Breast epithelium (tissue), 4 donors: ENCODE data around the gene BNIP1. TPM values are rescaled to one million over a fixed set of nuclear protein-coding genes. Genes with fewer than 3 reads are reported as not detected.

Experiments used
- DNase-seq, 2 donors: peaks; one replicate each; pipeline ENCODE4 v3.0.0-alpha.2; 2019; ENCODE audit warnings: low spot score in 2 of 2
- H3K27ac ChIP-seq, 2 donors: fragments of 200-600 bp; sonication (generic) in 1 of 2; one replicate each; pipeline ENCODE4 v1.5.1; 2016 to 2019; ENCODE audit warnings: mild to moderate bottlenecking in 1 of 2
- H3K27me3 ChIP-seq, 2 donors: fragments of 200-600 bp; sonication (generic) in 1 of 2; one replicate each; pipeline versions ENCODE4 v1.5.1 to v1.6.0; 2017 to 2019; ENCODE audit warnings: control low read depth in 1 of 2, mild to moderate bottlenecking in 1 of 2
- H3K36me3 ChIP-seq: fragments of 200-600 bp; one replicate; pipeline ENCODE4 v1.5.1; 2019
- H3K4me1 ChIP-seq, 2 donors: fragments of 200-600 bp; sonication (generic); one replicate each; pipeline ENCODE4 v1.5.1; 2016 to 2019; ENCODE audit warnings: control low read depth in 1 of 2
- H3K4me3 ChIP-seq, 3 donors: fragments of 200-600 bp; sonication (generic); 1 replicate in 2 of 3; 2 replicates in 1 of 3; pipeline ENCODE4 v1.5.1; 2016 to 2019; ENCODE audit warnings: mild to moderate bottlenecking in 3 of 3, moderate library complexity in 2 of 3
- H3K9me3 ChIP-seq, 2 donors: fragments of 200-600 bp; sonication (generic) in 1 of 2; one replicate each; pipeline ENCODE4 v1.5.1; 2016 to 2019; ENCODE audit warnings: control low read depth in 1 of 2
- CTCF ChIP-seq, 3 donors: fragments of 450-650 bp; IDR thresholded peaks; one replicate each; pipeline ENCODE4 v1.5.1; 2016 to 2017; ENCODE audit warnings: antibody characterized with exemption in 3 of 3, mild to moderate bottlenecking in 3 of 3, moderate library complexity in 3 of 3
- POLR2A ChIP-seq: fragments of 450-650 bp; IDR thresholded peaks from one replicate; pipeline ENCODE4 v1.6.1; 2016; ENCODE audit warnings: antibody characterized with exemption, mild to moderate bottlenecking, moderate library complexity
- POLR2AphosphoS5 ChIP-seq, 3 donors: sonication (generic); formaldehyde crosslinking; IDR thresholded peaks; one replicate each; pipeline ENCODE4 v1.6.1; 2017; ENCODE audit warnings: antibody characterized with exemption in 3 of 3
- intact Hi-C: fragments of 100-400 bp; cut with DNase I; formaldehyde crosslinking; loops from one replicate; pipeline ENCODE4 v1.15.1; 2023; ENCODE audit warnings: low total_unique reads
- total RNA-seq, 3 donors: library from RNA; depleted of rRNA; stranded (reverse); fragments of >200 nt; gene quantifications; one replicate each; pipeline ENCODE4 v1.1.0, GENCODE V29; 2016

The BNIP1 gene
- total RNA-seq, 3 donors from 2014 or later, result 11.1 to 12.9 (median 11.7) TPM

GRCh38 chr5:173163219-173163618 lies 18.9 kb downstream of the BNIP1 start:
- Histone ChIP-seq H3K27ac (no peak overlapping the region), H3K4me3 (no peak overlapping the region), H3K36me3 (no peaks in the 10 kb centered on the region), H3K4me1 (no peaks in the 10 kb centered on the region), H3K27me3 (no peaks in the 10 kb centered on the region), H3K9me3 (no peaks in the 10 kb centered on the region)
- no peak for TF ChIP-seq POLR2AphosphoS5 (IDR thresholded peaks at IDR 0.05)
- no peak for TF ChIP-seq CTCF (IDR thresholded peaks at IDR 0.05)
- no peak for TF ChIP-seq POLR2A
- no peak for DNase-seq
- intact Hi-C loops, result no loop called here

GRCh38 chr5:173165177-173166016 lies 21.1 kb downstream of the BNIP1 start:
- intact Hi-C loops, result no loop called here
- no peaks in the 10 kb centered on the region for H3K36me3 ChIP-seq
- TF ChIP-seq POLR2AphosphoS5 (IDR thresholded peaks at IDR 0.05), result no peak
- TF ChIP-seq CTCF (IDR thresholded peaks at IDR 0.05), result no peak
- TF ChIP-seq POLR2A, result no peak
- no peak for DNase-seq
- no peaks in the 10 kb centered on the region for H3K27me3 ChIP-seq
- H3K4me3 ChIP-seq, result no peak overlapping the region
- no peak overlapping the region for H3K27ac ChIP-seq
- H3K9me3 ChIP-seq, result no peaks in the 10 kb centered on the region
- no peaks in the 10 kb centered on the region for H3K4me1 ChIP-seq

- intact Hi-C loops, result no loop called here
- TF ChIP-seq CTCF (IDR thresholded peaks at IDR 0.05), result no peak
- TF ChIP-seq POLR2A, result no peak
- TF ChIP-seq POLR2AphosphoS5 (IDR thresholded peaks at IDR 0.05), result no peak
- peaks cover 0 to 2% of the 10 kb centered on the region in 2 donors for H3K9me3 ChIP-seq
- H3K36me3 ChIP-seq, result no peaks in the 10 kb centered on the region
- no peaks in the 10 kb centered on the region for H3K4me1 ChIP-seq
- no peak overlapping the region for H3K27ac ChIP-seq
- no peaks in the 10 kb centered on the region for H3K27me3 ChIP-seq
- DNase-seq, result no peak
- H3K4me3 ChIP-seq, result no peak overlapping the region
These were observed 27.8 kb downstream of the BNIP1 start for GRCh38 chr5:173172166-173172565.

- H3K4me3 ChIP-seq, result no peak overlapping the region
- no peak overlapping the region for H3K27ac ChIP-seq
- no peaks in the 10 kb centered on the region for H3K27me3 ChIP-seq
- no peak for DNase-seq
- H3K36me3 ChIP-seq, result no peaks in the 10 kb centered on the region
- peaks cover 0 to 2% of the 10 kb centered on the region in 2 donors for H3K9me3 ChIP-seq
- intact Hi-C loops, result no loop called here
- no peaks in the 10 kb centered on the region for H3K4me1 ChIP-seq
- TF ChIP-seq CTCF (IDR thresholded peaks at IDR 0.05) (no peak), POLR2AphosphoS5 (IDR thresholded peaks at IDR 0.05) (no peak), POLR2A (no peak)
These were observed 31.2 kb downstream of the BNIP1 start for GRCh38 chr5:173175523-173175922.

- Histone ChIP-seq H3K9me3 (no peaks in the 10 kb centered on the region), H3K4me3 (no peak overlapping the region), H3K36me3 (no peaks in the 10 kb centered on the region), H3K27ac (no peak overlapping the region), H3K27me3 (no peaks in the 10 kb centered on the region), H3K4me1 (no peaks in the 10 kb centered on the region)
- TF ChIP-seq POLR2AphosphoS5 (IDR thresholded peaks at IDR 0.05) (no peak), CTCF (IDR thresholded peaks at IDR 0.05) (no peak), POLR2A (no peak)
- DNase-seq, result no peak
- intact Hi-C loops, result no loop called here
These were observed 34.1 kb downstream of the BNIP1 start for GRCh38 chr5:173178369-173178910.
